Stimulated activated CD4-positive, alpha-beta T cell treated with anti-CD3 and anti-CD28 coated beads, TNF-alpha, amount 100 ng/mL, for 4 hours (primary cell): Measurements from ENCODE around the gene SCRN2.

Experiments used
- DNase-seq, 3 experiments: peaks; one replicate each; pipeline ENCODE4 v3.0.0-alpha.2; 2020; ENCODE audit warnings: low read depth in 3 of 3

The SCRN2 gene

DNA sequence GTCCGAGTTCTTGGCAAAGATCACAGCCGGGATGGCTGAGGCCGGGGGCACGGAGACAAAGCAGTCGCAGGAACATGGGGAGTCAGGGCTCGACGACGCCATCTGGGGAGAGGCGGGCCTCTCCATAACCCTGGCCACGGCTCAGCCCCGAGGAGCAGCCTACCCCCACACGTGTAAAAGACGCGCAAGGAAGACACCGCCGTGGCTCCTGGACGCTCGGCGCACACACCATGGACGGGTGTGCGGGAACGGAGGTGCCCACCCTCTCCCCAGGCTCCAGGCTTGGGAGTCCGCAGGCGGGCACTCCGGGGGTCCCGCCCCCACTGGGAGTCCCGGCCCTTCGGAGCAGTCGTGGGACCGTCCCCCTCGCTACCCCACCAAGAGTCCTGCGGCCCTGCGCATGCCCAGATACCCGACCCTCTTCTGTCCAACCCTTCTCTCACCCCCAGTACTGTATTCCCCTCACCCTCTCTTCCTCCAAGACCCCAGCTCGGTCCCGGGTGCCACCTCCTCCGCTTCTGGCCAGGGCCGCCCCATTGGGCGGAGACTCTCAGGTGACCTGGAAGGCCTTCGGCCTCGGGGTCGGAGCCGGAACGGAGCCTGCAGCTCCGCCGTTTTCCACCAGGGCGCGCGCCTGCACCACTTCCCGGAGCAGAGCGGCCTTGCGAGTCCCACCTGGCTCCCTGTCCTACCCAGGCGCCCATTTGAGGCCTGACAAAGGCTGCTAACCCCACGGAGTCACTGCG lies at the start of gene SCRN2:
TSS of gene SCRN2 (minus strand) at position 532 of the 746 bp plus-strand sequence. CDS start at position 102, 430 bp downstream.
- peak; percentile 75 to 84 (median 76) for DNase-seq

DNA sequence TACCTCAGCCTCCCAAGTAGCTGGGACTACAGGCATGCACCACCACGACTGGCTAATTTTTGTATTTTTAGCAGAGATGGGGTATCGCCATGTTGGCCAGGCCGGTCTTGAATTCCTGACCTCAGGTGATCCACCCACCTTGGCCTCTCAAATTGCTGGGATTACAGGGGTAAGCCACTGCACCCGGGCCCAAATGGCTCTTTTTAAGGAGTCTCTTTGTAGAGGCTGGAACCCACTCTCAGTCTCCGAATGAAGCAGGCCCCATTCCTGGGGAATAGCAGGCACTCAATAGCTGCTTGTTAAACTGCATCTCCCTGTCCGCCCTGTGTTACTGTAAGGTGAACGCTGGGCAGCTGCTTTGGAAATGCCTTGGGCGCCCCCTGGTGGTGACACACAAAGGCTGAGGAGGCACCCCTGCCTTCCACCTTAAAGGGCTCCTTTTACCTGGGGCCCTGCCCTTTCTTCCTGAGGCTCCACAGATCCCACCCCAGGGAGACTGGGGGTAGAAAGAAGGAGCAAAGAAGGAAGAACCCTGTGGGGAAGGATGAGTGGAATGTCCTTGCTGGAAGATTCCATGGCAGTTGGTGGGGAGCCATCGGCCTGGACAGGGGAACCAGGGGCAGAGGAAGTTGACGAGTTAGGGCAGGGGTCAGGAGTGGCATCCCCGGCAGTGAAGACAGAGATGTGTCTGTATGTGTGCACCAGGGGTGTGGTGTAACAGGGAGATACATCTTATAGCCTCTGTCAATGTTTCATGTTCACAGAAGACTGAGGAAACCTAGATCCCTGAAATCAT lies 48.9 kb upstream of the SCRN2 start:
- DNase-seq = peak; percentile 79 to 95 (median 89)

DNA sequence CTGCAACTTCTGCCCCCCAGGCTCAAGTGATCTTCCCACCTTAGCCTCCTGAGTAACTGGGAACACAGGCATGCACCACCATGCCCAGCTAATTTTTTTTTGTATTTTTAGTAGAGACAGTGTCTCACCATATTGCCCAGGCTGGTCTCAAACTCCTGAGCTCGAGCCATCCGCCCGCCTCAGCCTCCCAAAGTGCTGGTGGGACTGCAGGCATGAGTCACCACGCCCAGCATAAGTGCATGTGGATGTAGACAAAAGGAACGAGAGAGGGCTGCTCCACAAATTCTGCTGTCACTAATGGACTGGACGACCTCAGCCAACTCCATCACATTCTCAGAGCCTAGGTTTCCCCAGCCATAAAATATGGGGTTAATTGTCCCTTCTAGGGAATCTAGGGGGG lies 47.2 kb upstream of the SCRN2 start:
- DNase-seq = no peak

DNA sequence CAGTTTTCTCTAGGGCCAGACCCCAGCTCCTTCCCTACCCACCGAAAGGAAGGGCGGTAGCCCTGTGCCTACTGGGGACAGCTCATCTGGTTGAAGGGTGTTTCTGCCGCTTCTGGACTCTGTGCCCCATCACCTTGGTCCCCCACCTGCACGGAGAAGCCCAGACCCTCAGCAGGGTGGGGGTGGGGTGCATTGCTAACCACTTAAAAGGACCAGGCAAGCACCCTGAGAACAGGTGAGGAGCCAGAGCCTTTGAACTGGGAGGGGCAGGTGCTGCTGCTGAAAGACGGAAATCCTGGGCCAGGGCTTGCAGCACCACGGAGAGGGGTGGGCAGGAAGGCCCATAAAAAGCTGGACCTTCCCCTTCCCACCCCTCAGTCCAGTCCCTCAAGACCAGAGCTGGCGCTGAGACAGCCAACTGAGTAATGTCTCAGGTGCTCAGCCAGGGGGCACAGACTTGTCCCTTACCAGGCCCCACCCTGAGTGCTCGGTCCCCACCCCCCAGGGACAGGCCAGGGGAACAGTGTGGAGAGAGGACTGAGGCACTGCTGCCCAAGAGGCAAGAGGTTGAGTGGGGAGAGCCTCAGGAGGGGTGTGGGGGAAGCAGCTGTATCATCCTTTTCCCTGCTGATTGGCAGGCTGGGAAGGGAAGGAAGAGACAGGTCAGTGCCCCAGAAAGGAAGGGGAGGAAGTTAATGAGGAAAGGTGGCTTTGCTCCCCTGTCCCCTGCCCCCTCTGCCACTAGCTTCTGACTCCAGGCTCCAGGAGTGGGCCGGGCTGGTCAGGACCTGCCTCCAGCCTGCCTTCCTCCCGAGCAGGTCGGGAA lies 44.0 kb upstream of the SCRN2 start:
- no peak for DNase-seq

DNA sequence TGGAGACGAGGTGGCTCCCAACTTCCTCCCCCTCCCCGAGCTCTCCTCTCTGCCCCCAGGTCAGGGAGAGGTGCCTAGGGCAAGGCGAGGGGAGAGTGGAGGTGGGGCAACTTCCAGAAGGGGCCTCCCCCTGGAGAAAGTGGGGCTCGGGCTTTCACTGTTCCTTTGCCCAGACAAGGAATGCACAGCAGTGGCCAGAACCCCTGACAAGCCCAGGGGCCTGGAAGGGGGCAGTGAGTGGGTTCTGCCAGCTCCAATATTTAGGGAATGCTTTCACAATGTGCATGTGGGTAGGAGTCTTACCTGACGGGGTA lies 43.3 kb upstream of the SCRN2 start:
- no peak for DNase-seq

DNA sequence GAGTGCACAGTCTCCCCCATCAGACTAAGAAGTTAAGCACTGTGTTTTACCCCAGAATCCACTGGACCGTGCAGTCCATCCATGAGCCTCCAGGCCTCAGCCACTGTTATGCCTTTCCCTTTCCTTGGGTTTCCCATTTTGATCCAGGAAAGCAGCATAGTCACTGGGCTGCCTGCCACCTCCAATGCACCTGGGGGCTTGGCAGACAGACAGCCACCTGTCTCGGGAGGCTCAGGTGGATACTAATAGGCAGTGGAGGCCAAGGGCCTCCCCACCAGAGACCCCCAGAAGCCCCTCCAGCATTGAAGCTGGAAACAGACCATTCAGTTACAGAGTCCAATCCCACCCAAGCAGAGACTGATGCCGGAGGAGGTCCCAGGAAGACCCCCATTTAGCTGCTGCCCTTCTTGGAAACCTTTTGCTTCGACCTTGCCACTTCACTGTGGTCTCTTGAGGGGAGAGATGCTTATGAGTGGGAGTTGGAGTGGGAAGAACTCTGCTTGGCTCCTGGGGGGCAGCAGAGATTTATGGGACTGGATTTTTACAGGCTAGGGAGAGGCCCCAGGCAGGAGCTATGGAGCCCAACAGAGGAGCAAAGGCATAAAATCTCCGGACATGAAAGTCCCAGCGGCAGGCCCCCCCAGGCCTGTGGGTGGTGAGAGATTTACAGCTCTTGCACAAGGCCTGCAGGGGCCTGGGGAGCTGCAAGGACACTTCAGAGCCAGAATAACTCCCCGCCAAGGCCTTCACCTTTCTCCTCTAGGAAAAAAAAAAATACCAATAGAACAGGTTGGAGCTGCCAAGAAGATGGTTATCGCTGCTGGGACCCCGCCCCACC lies 42.7 kb upstream of the SCRN2 start:
- no peak for DNase-seq

DNA sequence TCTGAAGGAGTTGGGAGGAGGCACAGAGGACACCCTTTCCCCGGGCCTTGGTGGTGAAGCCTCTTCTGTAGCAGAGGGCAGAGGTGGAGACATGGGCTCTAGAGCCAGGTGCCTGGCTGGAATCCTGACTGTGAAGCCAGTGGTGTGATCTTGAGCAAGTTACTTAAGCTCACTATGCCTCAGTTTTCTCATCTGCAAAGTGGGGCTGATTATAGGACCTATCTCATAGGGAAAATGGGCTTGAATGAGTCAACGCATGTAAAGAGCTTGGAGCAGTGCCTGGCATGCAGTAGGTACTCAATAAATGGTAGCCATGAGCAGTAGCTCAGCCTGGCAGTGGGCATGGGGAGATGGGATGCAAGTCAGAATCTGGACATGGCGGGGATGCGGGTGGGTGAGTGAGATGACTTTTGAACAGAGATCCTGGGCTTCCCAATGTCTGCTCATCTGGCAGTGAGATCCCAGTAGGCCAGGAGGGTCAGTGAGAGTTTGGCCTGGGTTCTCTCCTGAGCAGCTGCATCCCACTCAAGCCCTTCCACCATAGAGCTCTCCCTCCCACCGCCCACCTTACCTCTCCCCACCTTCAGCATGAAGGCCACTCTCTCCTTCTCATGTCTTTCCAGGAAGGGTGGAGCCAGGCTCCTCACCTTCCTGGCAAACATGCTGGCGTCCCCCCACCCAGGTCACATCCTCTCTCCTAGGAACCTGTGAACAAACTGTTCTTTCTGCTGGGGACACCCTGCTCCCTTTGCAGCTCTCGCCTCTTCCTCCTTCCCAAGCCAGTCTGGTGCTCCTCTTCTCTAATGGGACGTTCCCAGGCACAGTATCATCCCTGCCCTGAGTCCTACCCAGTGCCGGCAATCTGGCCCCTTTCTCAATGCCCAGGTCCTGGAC lies 41.9 kb upstream of the SCRN2 start:
- DNase-seq = no peak

DNA sequence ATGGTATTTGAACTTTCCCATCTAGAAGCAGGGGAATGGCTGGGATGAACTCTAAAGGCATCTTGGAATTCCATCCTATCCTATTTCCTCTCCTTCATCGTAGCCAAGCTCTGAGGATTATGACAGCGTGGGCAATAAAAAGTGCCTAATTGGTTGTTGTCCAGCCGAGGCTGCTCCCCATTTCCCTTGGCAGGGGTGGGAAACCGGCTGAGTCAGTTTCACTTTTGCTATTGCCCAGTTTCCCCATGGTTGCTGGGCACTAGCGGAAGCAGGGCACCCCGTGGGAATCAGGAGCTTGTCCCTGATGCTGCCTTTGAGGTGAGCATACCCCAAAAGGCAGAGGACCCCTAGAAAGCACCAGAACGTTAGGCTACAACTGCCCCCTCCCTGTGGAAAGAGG lies 41.2 kb upstream of the SCRN2 start:
- no peak for DNase-seq

DNA sequence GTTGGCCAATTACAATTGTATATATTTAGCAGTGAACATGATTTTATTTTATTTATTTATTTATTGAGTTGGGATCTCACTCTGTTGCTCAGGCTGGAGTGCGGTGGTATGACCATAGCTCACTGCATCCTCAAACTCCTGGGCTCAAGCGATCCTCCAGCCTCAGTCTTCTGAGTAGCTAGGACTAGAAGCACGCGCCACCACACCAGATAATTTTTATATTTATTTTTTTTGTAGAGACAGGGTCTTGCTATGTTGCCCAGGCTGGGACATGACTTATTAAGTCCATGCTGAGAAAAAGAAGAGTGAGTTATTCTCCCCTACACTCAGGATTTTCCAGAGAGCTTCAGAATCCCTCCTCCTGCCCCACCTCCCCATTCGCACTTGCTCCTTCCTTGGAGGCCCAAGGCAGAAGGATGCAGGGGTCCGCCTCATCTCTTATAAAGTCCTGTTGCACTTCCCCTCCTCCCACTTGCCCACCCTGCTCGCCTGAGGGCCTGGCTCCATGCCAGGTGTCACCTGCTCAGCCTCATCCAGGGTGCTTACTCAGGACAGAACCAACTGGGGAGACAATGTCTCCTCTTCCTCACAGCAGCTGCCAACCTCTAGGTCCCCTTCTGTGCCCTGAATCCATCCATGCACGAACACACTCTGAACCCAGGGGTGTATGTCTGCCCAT lies 38.8 kb upstream of the SCRN2 start:
- DNase-seq = no peak

DNA sequence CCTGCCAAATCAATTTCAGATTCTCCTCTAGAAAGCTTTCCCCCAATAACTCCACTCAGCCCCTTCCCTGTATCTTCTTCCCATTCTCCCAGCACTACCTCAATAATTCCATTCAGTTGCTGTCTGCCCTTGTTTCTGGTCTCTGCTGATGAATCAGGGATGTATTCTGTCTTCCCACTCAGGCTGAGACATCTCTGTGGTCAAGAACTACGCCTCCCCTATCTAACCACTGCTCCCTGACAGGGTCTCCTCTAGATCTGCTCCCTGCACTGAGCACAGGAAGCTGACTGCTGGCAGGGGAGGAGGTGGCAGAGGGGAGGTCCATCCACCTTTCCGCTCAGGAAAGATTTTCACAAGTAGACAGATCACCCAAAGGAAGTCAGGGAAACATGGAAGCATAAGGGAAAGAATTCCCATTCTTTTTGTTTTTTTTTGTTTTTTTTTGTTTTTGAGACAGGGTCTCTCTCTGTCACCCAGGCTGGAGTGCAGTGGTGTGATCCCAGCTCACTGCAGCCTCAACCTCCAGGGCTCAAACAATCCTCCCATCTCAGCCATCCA lies 38.0 kb upstream of the SCRN2 start:
- DNase-seq = no peak

DNA sequence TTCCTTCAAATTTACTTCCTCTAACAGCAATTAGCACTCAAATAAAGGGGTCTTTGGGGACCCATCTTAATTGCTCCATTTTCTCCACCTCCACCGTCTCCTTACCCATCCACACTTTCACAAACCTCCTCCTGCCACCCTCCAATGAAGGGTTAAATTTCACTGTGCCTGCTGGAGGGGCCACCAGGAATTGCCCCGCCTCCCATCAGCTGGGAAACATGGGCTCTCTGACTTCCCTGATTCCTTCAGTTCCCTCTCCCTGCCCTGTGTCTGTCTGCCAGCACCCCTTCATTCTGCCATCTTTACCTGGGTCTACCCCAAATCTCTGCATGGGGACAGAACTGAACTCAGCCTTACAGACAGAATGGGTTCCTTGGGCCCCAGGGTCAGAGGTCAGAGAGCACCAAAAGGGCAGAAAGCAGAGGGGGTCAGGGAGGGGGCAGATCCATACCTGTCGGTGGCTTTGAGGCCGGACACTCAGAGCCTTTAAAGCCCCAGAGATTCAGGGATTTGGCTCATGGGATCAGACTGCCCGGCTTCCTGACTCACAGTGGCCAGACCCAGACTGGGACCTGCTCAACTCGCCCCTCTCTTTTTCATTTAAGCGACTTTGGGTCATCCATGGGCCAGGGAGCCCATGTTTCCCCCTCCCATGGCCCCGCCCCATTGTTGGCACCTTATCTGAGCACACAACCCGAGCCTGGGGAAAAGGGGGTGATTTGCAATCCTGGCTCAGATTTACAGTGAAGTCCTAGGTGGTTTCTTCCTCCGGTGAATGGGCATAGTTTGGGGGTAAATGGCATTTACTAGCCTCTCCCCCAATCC lies 37.3 kb upstream of the SCRN2 start:
- no peak for DNase-seq

DNA sequence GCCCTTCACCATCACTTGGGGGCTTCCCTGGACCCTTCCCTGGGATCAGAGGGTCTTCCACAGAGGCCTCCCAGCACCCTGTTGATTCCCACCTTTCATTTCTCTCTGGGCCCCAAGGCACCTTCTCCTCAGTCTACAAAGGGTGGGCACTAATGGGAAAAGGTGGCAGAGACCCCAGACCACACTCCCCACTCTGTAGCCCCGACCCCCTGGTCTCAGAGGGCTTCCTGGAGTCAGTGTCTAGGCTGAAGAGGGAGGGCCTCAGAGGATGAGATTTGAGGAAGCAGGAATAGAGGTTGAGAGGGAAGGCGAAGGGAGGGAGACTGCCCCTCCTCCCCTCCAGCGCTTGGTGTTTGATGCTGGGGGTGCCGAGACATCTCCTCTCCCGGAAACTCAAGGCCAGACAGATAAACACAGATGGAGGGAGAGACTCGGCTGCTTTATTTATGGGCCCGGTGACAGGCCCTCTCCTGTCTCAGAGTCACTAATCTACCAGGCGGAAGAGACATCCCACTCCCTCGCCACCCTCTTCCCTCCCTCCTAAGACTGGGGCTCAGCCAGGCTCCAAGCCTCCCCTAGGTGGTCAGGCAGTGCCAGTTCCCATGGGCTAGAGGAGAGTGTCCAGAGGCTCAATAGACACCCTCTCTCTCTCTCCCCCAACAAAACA lies 36.4 kb upstream of the SCRN2 start:
- DNase-seq = no peak

DNA sequence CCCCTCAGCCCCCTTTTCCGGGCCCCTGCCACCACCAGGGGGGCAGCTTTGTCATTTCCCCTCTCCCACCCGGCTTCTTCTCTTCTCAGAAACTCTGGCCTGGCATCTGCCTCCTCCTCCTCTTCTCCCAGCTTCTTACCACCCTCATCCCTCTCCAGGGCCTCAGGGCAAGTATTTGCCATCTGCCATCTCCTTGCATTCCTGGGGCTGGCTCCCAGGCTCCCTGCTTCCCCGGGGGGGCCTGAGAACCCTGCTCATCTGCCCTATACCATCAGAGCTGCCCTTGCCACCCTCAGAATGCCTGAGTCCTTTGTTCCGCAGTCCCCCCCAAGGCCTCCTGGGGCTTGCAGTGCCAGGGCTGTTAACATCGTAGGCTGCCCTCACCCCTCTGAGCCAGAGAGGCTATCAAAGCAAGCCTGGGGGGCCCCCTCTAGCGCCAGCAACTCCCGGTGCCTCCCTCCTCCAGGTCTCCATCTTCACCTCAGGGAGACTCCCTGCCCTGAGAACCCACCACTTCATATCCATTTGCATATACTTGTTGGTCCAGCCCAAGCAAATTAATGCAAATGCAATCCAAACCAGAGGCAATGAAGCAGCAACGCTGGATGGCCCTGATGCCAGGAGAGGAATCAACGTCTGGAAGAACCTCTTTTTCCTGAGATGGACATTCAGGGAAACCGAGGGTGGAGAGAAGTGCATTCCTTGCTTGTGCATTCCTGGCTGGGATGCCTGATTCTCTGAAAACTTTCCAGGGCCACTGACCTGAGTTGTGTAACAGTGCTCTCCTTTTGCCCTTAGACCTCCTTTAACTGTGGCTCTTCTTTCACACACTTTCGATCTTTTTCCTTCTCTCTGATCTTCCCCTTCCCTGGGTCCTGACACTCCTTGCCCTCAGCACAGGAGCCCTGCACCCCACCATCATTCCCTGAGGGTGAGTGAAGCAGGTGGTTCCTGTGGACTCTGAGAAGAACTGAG lies 34.2 kb upstream of the SCRN2 start:
- no peak for DNase-seq

DNA sequence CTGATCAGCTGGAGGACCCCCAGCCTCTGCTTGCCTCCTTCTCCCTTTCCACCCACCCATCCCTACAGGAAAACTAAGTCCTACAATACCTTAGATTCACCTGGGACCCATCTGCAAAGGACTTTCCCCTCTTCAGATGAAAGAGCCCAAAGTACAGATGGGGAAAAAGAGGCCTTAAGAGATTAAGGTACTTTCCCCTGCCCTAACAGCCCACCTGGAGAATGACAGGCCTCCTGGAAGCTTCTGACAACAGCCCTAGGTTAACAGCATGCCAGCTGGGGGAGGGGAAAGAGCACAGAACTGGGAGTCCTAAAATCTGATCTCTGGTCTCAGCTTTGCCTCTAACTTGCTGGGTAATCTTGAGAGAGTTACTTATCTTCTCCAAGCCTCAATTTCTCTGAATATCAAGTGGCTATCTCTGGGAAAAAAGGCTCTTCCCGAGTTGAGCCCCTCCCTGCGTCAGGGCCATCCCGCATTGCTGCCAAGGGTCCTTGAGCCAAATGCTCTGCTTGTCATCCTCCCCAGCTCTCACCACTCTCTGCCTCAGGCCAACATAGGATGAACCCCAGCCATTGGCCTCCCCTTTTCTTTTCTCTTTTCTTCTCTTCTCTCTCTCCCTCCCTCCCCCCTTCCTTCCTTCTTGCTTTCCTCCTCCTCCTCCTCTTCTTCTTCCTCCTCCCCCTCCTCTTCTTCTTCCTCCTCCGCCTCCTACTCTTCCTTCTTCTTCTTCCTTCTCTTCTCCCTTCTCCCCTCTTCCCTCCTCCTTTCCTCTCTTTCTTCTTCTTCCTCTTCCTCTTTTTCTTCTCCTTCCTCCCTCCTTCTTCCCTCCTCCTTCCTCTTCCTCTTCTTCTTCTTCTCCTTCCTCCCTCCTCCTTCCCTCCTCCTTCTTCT lies 32.4 kb upstream of the SCRN2 start:
- no peak for DNase-seq

DNA sequence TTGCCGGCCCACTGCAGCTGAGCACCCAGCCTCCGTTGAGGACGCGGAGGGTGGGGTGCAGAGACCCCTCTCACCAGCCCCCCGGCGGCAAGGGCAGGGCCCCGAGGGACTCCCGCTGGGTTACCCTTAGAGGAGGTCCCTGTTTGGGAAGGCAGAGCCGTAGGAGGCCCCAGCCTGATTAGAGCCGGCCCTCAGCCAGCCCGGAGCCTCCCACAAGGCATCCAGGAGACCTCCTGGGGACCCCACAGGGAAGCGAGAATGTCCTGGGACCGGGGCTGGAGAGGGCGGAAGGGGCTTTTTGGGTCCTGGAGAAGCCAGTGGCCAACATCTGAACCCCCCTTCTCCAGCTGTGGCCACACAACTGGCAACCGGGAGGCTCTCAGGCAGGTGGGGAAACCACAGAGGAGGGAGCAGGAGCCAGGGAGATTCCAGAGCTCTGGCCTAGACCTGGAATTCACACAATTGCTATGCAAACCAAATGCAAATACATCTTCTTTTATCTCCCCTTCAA lies 31.6 kb upstream of the SCRN2 start:
- no peak for DNase-seq
